Measurements from ENCODE around the gene PRSS38.

DNA sequence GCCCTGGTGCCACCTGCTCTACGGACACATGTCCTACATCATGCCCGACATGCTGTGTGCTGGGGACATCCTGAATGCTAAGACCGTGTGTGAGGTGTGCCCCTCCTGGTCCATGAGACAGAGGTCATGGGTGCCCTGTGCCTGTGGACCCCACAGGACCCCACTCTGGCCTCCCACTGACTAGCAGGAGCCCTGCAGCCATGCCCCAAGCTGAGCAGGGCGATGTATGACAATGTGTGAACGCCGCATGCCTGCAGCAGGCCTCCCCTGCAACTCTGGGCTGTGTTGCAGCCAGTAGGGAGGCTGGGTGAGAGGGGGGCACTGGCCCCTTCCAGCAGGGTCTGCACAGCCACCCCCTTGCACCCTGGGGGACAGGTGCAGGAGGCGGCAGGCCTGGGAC is 30.0 kb downstream of the PRSS38 start:
- TF ChIP-seq, protein P1, sequence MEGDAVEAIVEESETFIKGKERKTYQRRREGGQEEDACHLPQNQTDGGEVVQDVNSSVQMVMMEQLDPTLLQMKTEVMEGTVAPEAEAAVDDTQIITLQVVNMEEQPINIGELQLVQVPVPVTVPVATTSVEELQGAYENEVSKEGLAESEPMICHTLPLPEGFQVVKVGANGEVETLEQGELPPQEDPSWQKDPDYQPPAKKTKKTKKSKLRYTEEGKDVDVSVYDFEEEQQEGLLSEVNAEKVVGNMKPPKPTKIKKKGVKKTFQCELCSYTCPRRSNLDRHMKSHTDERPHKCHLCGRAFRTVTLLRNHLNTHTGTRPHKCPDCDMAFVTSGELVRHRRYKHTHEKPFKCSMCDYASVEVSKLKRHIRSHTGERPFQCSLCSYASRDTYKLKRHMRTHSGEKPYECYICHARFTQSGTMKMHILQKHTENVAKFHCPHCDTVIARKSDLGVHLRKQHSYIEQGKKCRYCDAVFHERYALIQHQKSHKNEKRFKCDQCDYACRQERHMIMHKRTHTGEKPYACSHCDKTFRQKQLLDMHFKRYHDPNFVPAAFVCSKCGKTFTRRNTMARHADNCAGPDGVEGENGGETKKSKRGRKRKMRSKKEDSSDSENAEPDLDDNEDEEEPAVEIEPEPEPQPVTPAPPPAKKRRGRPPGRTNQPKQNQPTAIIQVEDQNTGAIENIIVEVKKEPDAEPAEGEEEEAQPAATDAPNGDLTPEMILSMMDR (optimal IDR thresholded peaks at IDR 0.05 in 1 of 3, IDR thresholded peaks at IDR 0.05 in 1 of 3, conservative IDR thresholded peaks at IDR 0.05 in 1 of 3; ENCODE audit: extremely low read depth in 1 of 3, insufficient read depth in 2 of 3, low read length in 3 of 3), result no peak
- TF ChIP-seq EZH2 (IDR thresholded peaks at IDR 0.05; ENCODE audit: low read length), result no peak
